H1 (cell line): Measurements from ENCODE around the gene ZNF367. TPM values are rescaled to one million over a fixed set of nuclear protein-coding genes. Genes with fewer than 3 reads are reported as not detected.

Experiments used
- CTCF ChIA-PET: fragments of 300-600 bp; sonication (Branson Sonifier 250); formaldehyde crosslinking; loops from one replicate; lab custom pipeline; 2021; ENCODE audit not compliant: partially characterized antibody; lab: Charles Lee
- POLR2A ChIA-PET: fragments of 300-600 bp; sonication (Branson Sonifier 250); formaldehyde crosslinking; loops from one replicate; lab custom pipeline; 2021; ENCODE audit warnings: inconsistent platforms; ENCODE audit not compliant: partially characterized antibody; lab: Charles Lee
- DNase-seq, 2 experiments: peaks; one replicate each; pipeline versions ENCODE4 v3.0.0 to v3.0.0-alpha.2; 2010 to 2022; ENCODE audit warnings: low spot score in 2 of 2, low read depth in 1 of 2, mixed read lengths in 1 of 2
- FAIRE-seq: peaks from 2 replicates; lab custom pipeline; 2011; peaks lifted over from hg19 to GRCh38; lab: Jason Lieb, UNC
- H2AFZ ChIP-seq: 2 replicates; pipeline ENCODE4 v1.8.1; 2012; ENCODE audit warnings: low read length, inconsistent platforms
- H2AK5ac ChIP-seq: 2 replicates; pipeline ENCODE4 v1.6.1; 2013; ENCODE audit warnings: low read depth, low read length
- H2BK120ac ChIP-seq: replicated peaks from 2 replicates; pipeline ENCODE3; 2013; ENCODE audit warnings: low read depth, low read length, inconsistent platforms
- H2BK12ac ChIP-seq: 2 replicates; pipeline ENCODE4 v1.6.1; 2013; ENCODE audit warnings: low read depth, low read length
- H2BK15ac ChIP-seq: 2 replicates; pipeline ENCODE4 v1.6.1; 2013; ENCODE audit warnings: low read length
- H2BK20ac ChIP-seq: 2 replicates; pipeline ENCODE4 v1.6.1; 2013; ENCODE audit warnings: low read length
- H2BK5ac ChIP-seq: 2 replicates; pipeline ENCODE4 v1.6.1; 2013; ENCODE audit warnings: low read depth, low read length
- H3K14ac ChIP-seq: 2 replicates; pipeline ENCODE4 v1.6.1; 2013; ENCODE audit warnings: inconsistent platforms; ENCODE audit not compliant: insufficient read length
- H3K18ac ChIP-seq: 2 replicates; pipeline ENCODE4 v1.6.1; 2013; ENCODE audit warnings: low read length; ENCODE audit errors: extremely low read depth
- H3K23ac ChIP-seq: 2 replicates; pipeline ENCODE4 v1.6.1; 2013; ENCODE audit warnings: inconsistent platforms; ENCODE audit not compliant: insufficient read length
- H3K23me2 ChIP-seq: 2 replicates; pipeline ENCODE4 v1.6.1; 2013; ENCODE audit warnings: low read depth, low read length
- H3K27ac ChIP-seq: 2 replicates; pipeline ENCODE4 v1.6.1; 2011; ENCODE audit warnings: low read depth, low read length, inconsistent platforms
- H3K27me3 ChIP-seq, 4 experiments: replicated peaks in 1 of 4; 1 replicate in 1 of 4; 2 replicates in 3 of 4; pipeline versions ENCODE4 v1.6.1 to v1.8.1; 2011 to 2013; ENCODE audit warnings: low read length in 3 of 4, mild to moderate bottlenecking in 3 of 4, inconsistent platforms in 2 of 4, mixed read lengths in 2 of 4, moderate library complexity in 1 of 4; ENCODE audit not compliant: control insufficient read depth in 3 of 4, insufficient read depth in 3 of 4; ENCODE audit errors: extremely low read depth in 1 of 4
- H3K36me3 ChIP-seq, 4 experiments: 2 replicates each; pipeline versions ENCODE4 v1.6.1 to v1.8.1; 2011 to 2013; ENCODE audit warnings: mild to moderate bottlenecking in 4 of 4, low read length in 3 of 4, moderate library complexity in 2 of 4, control low read depth in 1 of 4, inconsistent platforms in 1 of 4; ENCODE audit not compliant: insufficient read depth in 4 of 4, control insufficient read depth in 2 of 4
- H3K4ac ChIP-seq: replicated peaks from 2 replicates; pipeline ENCODE3; 2013; ENCODE audit warnings: low read length, low read depth, mixed read lengths, inconsistent platforms; ENCODE audit not compliant: insufficient read length
- H3K4me1 ChIP-seq, 4 experiments: replicated peaks in 1 of 4; 1 replicate in 1 of 4; 2 replicates in 3 of 4; pipeline versions ENCODE4 v1.6.1 to v1.8.1; 2011 to 2013; ENCODE audit warnings: low read length in 3 of 4, inconsistent platforms in 2 of 4, mixed read lengths in 1 of 4; ENCODE audit not compliant: insufficient read depth in 4 of 4, control insufficient read depth in 3 of 4
- H3K4me2 ChIP-seq, 2 experiments: 2 replicates each; pipeline versions ENCODE4 v1.6.1 to v1.8.1; 2011 to 2013; ENCODE audit warnings: low read depth in 2 of 2, low read length in 2 of 2, control low read depth in 1 of 2, inconsistent platforms in 1 of 2, mild to moderate bottlenecking in 1 of 2; ENCODE audit not compliant: insufficient read depth in 1 of 2
- H3K4me3 ChIP-seq, 4 experiments: fragments of 200-600, 300-600 bp in 1 of 4; sonication (generic), shearing (Covaris generic), sonication (Bioruptor Twin) in 1 of 4; 2 replicates each; pipeline versions ENCODE4 v1.5.1 to v1.8.1; 2011 to 2016; ENCODE audit warnings: low read length in 4 of 4, low read depth in 3 of 4, control low read depth in 2 of 4, inconsistent platforms in 2 of 4, mild to moderate bottlenecking in 2 of 4, mixed read lengths in 1 of 4, moderate library complexity in 1 of 4; ENCODE audit not compliant: insufficient read depth in 2 of 4; ENCODE audit errors: extremely low read depth in 1 of 4
- H3K56ac ChIP-seq: replicated peaks from 2 replicates; pipeline ENCODE3; 2013; ENCODE audit warnings: low read depth, mild to moderate bottlenecking, mixed read lengths, low read length, inconsistent platforms; ENCODE audit not compliant: insufficient read length
- H3K79me1 ChIP-seq: 2 replicates; pipeline ENCODE4 v1.6.1; 2013; ENCODE audit warnings: low read depth, low read length, control low read depth
- H3K79me2 ChIP-seq, 2 experiments: 2 replicates each; pipeline versions ENCODE4 v1.6.1 to v1.8.1; 2012 to 2013; ENCODE audit warnings: low read length in 2 of 2, mild to moderate bottlenecking in 2 of 2, inconsistent platforms in 1 of 2; ENCODE audit not compliant: insufficient read depth in 2 of 2, control insufficient read depth in 1 of 2
- H3K9ac ChIP-seq, 4 experiments: replicated peaks in 1 of 4; 1 replicate in 1 of 4; 2 replicates in 3 of 4; pipeline versions ENCODE4 v1.6.1 to v1.8.1; 2011 to 2013; ENCODE audit warnings: low read depth in 3 of 4, low read length in 3 of 4, control low read depth in 2 of 4, mild to moderate bottlenecking in 2 of 4, moderate library complexity in 2 of 4, inconsistent platforms in 1 of 4; ENCODE audit errors: extremely low read depth in 1 of 4
- H3K9me3 ChIP-seq, 2 experiments: 2 replicates each; pipeline versions ENCODE4 v1.6.1 to v1.8.1; 2012 to 2013; ENCODE audit warnings: mild to moderate bottlenecking in 2 of 2, moderate library complexity in 2 of 2, control low read depth in 1 of 2, inconsistent platforms in 1 of 2, low read depth in 1 of 2, low read length in 1 of 2, mixed read lengths in 1 of 2; ENCODE audit not compliant: insufficient read depth in 2 of 2
- H4K20me1 ChIP-seq, 2 experiments: replicated peaks in 1 of 2; 2 replicates each; pipeline versions ENCODE3 to v1.8.1; 2011 to 2013; ENCODE audit warnings: inconsistent platforms in 2 of 2, low read length in 2 of 2, mild to moderate bottlenecking in 1 of 2; ENCODE audit not compliant: insufficient read depth in 2 of 2, control insufficient read depth in 1 of 2
- H4K5ac ChIP-seq: 2 replicates; pipeline ENCODE4 v1.6.1; 2013; ENCODE audit warnings: low read length, low read depth, mixed read lengths, inconsistent platforms; ENCODE audit not compliant: insufficient read length
- H4K8ac ChIP-seq: 2 replicates; pipeline ENCODE4 v1.8.0; 2013; ENCODE audit warnings: mild to moderate bottlenecking, moderate library complexity, low read length, inconsistent platforms; ENCODE audit not compliant: insufficient read depth; ENCODE audit errors: extremely low read depth
- H4K91ac ChIP-seq: replicated peaks from 2 replicates; pipeline ENCODE3; 2013; ENCODE audit warnings: low read length, mixed read lengths, inconsistent platforms; ENCODE audit not compliant: insufficient read length
- BCL11A ChIP-seq, 2 experiments: IDR thresholded peaks; one replicate each; pipeline ENCODE4 v1.6.1; 2011; ENCODE audit warnings: low read depth in 2 of 2, low read length in 2 of 2, mild to moderate bottlenecking in 2 of 2
- CEBPB ChIP-seq: IDR thresholded peaks from 2 replicates; pipeline ENCODE4 v1.6.1; 2012; ENCODE audit warnings: low read depth, low read length
- CHD2 ChIP-seq: IDR thresholded peaks from 2 replicates; pipeline ENCODE4 v1.6.1; 2012; ENCODE audit warnings: low read length, improper control_type of control experiment
- EGR1 ChIP-seq: IDR thresholded peaks from 2 replicates; pipeline ENCODE4 v1.6.1; 2011; ENCODE audit warnings: low read depth, low read length, borderline replicate concordance
- EP300 ChIP-seq, 2 experiments: IDR thresholded peaks; 1 replicate in 1 of 2; 2 replicates in 1 of 2; pipeline ENCODE4 v1.6.1; 2011 to 2012; ENCODE audit warnings: low read depth in 2 of 2, low read length in 2 of 2, mild to moderate bottlenecking in 2 of 2, borderline replicate concordance in 1 of 2, inconsistent platforms in 1 of 2, moderate library complexity in 1 of 2
- NRF1 ChIP-seq: IDR thresholded peaks from 2 replicates; pipeline ENCODE4 v1.6.1; 2011; ENCODE audit warnings: mild to moderate bottlenecking, low read depth, low read length, improper control_type of control experiment
- POLR2A ChIP-seq, 2 experiments: IDR thresholded peaks; 1 replicate in 1 of 2; 2 replicates in 1 of 2; pipeline ENCODE4 v1.6.1; 2011; ENCODE audit warnings: low read depth in 2 of 2, low read length in 2 of 2, mild to moderate bottlenecking in 2 of 2; ENCODE audit errors: control extremely low read depth in 1 of 2
- SAP30 ChIP-seq: fragments of 300-600 bp; sonication (generic); IDR thresholded peaks from 2 replicates; pipeline ENCODE4 v1.7.1; 2012; ENCODE audit warnings: low read length, moderate library complexity, mild to moderate bottlenecking, inconsistent platforms; ENCODE audit not compliant: insufficient read depth, insufficient replicate concordance
- SIN3A ChIP-seq, 2 experiments: IDR thresholded peaks in 1 of 2; conservative IDR thresholded peaks in 1 of 2; 2 replicates each; pipeline ENCODE4 v1.6.1; 2011 to 2012; ENCODE audit warnings: low read length in 2 of 2, improper control_type of control experiment in 1 of 2, low read depth in 1 of 2, mild to moderate bottlenecking in 1 of 2
- TAF7 ChIP-seq: optimal IDR thresholded peaks from 2 replicates; pipeline ENCODE3; 2011; ENCODE audit warnings: low read depth, mild to moderate bottlenecking, inconsistent platforms, low read length, moderate library complexity, borderline replicate concordance
- TEAD4 ChIP-seq: IDR thresholded peaks from 2 replicates; pipeline ENCODE4 v1.6.1; 2012; ENCODE audit warnings: low read depth, low read length, inconsistent platforms, mixed read lengths
- YY1 ChIP-seq: IDR thresholded peaks from 2 replicates; pipeline ENCODE4 v1.6.1; 2011; ENCODE audit warnings: low read depth, mild to moderate bottlenecking, low read length
- polyA plus RNA-seq, 7 experiments: library from polyadenylated mRNA; depleted of rRNA in 3 of 7; stranded (reverse) in 5 of 7; unstranded in 2 of 7; fragments of >200 nt in 5 of 7; fragments of 200-250 nt in 2 of 7; gene quantifications; 1 replicate in 5 of 7; 2 replicates in 1 of 7; 4 replicates in 1 of 7; pipeline versions ENCODE4 v1.2.1 to v1.2.3, GENCODE V29; 2011 to 2013; ENCODE audit warnings: missing spikeins in 2 of 7, mixed read lengths in 2 of 7
- total RNA-seq: library from RNA; stranded (reverse); fragmentation: NEBNext Ultra II Directional; extraction: Animal tissue kit (Norgen Biotek cat#: 25700); gene quantifications from 2 replicates; pipeline ENCODE4 v1.2.1, GENCODE V29; 2021
- TF ChIP-seq, protein P1 (sequence below): IDR thresholded peaks from 2 replicates; pipeline ENCODE4 v1.6.1; 2012; ENCODE audit warnings: inconsistent platforms
- TF ChIP-seq, protein P2 (sequence below): IDR thresholded peaks from 2 replicates; pipeline ENCODE4 v1.6.1; 2011; ENCODE audit warnings: low read length, improper control_type of control experiment

Gene ZNF367
- total and polyA plus RNA-seq, 2 of the 8 experiments (the other 6 are each of a cell fraction or from before 2014, with no cell fraction given), result 2.2 to 8.2 TPM

DNA sequence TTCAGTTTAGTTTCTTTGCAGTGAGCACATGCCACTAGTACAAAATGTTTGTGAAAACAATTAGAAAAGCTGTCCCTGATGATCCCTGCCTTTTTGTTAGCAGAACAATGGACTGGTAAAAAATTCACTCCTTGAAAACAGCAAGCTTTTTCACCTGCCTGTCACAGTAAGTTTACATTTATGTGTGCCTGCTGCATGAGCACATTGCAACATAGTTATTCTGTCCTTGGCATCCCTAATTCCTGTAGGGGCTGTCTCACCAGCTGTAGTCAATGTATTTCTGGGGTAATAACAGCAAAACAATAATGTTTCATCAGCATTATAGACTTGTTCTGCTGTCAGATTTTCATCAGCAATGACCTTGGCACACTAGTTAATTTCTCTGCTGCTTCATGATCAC is 11.6 kb upstream of the ZNF367 start:
- H3K18ac ChIP-seq, result no peak overlapping the region
- H3K27me3 ChIP-seq, result no peaks in the 10 kb centered on the region
- no peak overlapping the region for H2BK15ac ChIP-seq
- H3K27ac ChIP-seq, result no peak overlapping the region
- no peaks in the 10 kb centered on the region for H3K36me3 ChIP-seq
- H3K4me3 ChIP-seq, result no peak overlapping the region
- H3K79me1 ChIP-seq, result no peaks in the 10 kb centered on the region
- no peaks in the 10 kb centered on the region for H3K4me1 ChIP-seq
- H4K8ac ChIP-seq, result no peak overlapping the region
- H3K4ac ChIP-seq, result no peak overlapping the region
- no peak overlapping the region for H3K4me2 ChIP-seq
- no peak overlapping the region for H2BK120ac ChIP-seq
- no peaks in the 10 kb centered on the region for H3K9me3 ChIP-seq
- H3K14ac ChIP-seq, result no peak overlapping the region
- H3K23me2 ChIP-seq, result no peaks in the 10 kb centered on the region
- H2AFZ ChIP-seq, result no peak overlapping the region; the same call in 1 of the 2 replicates
- DNase-seq (peak in 1 of 2 experiments; percentile 7), FAIRE-seq (no peak)
- ChIA-PET CTCF (interaction anchor here (1.4 kb wide), 1 partner anchor 12 kb away, joined by 4 read pairs; no protein-coding TSS in a partner anchor), POLR2A (interaction anchor here (1.1 kb wide), 1 partner anchor 10 kb away, joined by 3 read pairs; no protein-coding TSS in a partner anchor)
- H3K56ac ChIP-seq, result no peak overlapping the region
- H3K23ac ChIP-seq, result no peak overlapping the region
- no peak overlapping the region for H2BK5ac ChIP-seq
- H4K91ac ChIP-seq, result no peak overlapping the region
- H3K9ac ChIP-seq, result no peak overlapping the region
- no peak overlapping the region for H2AK5ac ChIP-seq
- no peak overlapping the region for H2BK12ac ChIP-seq
- no peak overlapping the region for H4K5ac ChIP-seq
- H4K20me1 ChIP-seq, result no peaks in the 10 kb centered on the region
- H2BK20ac ChIP-seq, result no peak overlapping the region
- no peaks in the 10 kb centered on the region for H3K79me2 ChIP-seq
- no peak for TF ChIP-seq SIN3A (conservative IDR thresholded peaks at IDR 0.05 in 1 of 2, IDR thresholded peaks at IDR 0.05 in 1 of 2; ENCODE audit: low read depth in 1 of 2, low read length in 2 of 2)
- TF ChIP-seq, protein P1, sequence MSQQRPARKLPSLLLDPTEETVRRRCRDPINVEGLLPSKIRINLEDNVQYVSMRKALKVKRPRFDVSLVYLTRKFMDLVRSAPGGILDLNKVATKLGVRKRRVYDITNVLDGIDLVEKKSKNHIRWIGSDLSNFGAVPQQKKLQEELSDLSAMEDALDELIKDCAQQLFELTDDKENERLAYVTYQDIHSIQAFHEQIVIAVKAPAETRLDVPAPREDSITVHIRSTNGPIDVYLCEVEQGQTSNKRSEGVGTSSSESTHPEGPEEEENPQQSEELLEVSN, result no peak
- TF ChIP-seq SAP30, result no peak
- no peak for TF ChIP-seq EGR1
- TF ChIP-seq EP300 (IDR thresholded peaks at IDR 0.05; ENCODE audit: borderline replicate concordance in 1 of 2, low read depth in 2 of 2, low read length in 2 of 2), result no peak
- TF ChIP-seq NRF1, result no peak
- TF ChIP-seq TEAD4, result no peak
- TF ChIP-seq CHD2, result no peak
- TF ChIP-seq TAF7, result no peak
- no peak for TF ChIP-seq YY1
- TF ChIP-seq BCL11A (IDR thresholded peaks at IDR 0.05; ENCODE audit: low read depth in 2 of 2, low read length in 2 of 2), result no peak
- TF ChIP-seq POLR2A (IDR thresholded peaks at IDR 0.05; ENCODE audit: control extremely low read depth in 1 of 2, low read depth in 2 of 2, low read length in 2 of 2), result no peak
- no peak for TF ChIP-seq CEBPB
- TF ChIP-seq, protein P2, sequence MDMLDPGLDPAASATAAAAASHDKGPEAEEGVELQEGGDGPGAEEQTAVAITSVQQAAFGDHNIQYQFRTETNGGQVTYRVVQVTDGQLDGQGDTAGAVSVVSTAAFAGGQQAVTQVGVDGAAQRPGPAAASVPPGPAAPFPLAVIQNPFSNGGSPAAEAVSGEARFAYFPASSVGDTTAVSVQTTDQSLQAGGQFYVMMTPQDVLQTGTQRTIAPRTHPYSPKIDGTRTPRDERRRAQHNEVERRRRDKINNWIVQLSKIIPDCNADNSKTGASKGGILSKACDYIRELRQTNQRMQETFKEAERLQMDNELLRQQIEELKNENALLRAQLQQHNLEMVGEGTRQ, result no peak
